ENCODE results near the gene MED25.

Gene MED25

DNA sequence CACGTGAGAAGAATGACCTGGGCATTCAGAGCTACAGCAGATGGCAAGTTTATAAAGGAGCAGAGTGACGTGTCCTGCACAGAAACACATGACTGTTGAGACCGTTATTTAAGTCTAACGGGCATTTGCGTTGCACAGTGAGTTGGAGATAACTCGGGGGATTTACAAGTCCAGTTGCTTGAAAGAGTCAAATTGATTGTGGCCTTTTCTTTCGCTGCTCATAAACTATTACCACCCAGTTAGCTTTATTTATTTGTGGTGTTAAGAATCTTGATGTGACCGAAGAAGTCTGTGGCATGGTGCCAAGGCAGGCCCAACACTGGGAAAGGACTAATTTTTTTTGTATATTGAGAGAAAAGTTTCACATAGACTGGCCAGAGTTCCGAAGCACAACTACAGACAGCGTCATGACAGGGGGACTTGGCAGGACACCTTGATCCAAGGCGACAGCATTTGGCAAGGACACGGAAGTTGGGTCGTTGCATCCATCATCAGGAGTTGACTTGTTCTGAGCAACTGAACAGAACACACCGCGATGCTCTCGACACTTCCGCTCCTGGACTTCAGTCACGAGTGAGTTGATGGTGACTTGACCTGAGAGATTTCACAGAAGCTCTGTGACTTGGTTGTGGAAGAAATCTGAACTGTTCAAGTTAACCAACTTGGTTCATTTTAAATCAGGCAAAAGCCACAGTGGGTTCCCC is 20.9 kb downstream of the MED25 start:
- no peak overlapping the region for H3K9ac ChIP-seq (ENCODE audit: low read depth in 1 of 2, low read length in 2 of 2)
- peaks cover 37 to 46% of the 10 kb centered on the region in 2 donors for H3K36me3 ChIP-seq (ENCODE audit: control insufficient read depth in 2 of 2, insufficient read depth in 2 of 2, low read length in 2 of 2)
- no peak overlapping the region for H3K27ac ChIP-seq (ENCODE audit: low read depth in 2 of 2, low read length in 2 of 2)
- H3K4me1 ChIP-seq (ENCODE audit: control insufficient read depth in 2 of 2, insufficient read depth in 2 of 2, low read length in 2 of 2): no peaks in the 10 kb centered on the region
- H3K4me3 ChIP-seq (ENCODE audit: low read length in 2 of 2): no peak overlapping the region
- H3K27me3 ChIP-seq (ENCODE audit: control insufficient read depth in 2 of 2, insufficient read depth in 2 of 2, low read length in 2 of 2): no peaks in the 10 kb centered on the region
- no peaks in the 10 kb centered on the region for H3K9me3 ChIP-seq (ENCODE audit: control insufficient read depth in 2 of 2, low read length in 2 of 2)

GRCh38 chr19:49839713-49840112 is 21.6 kb downstream of the MED25 start:
- H3K4me1 ChIP-seq (ENCODE audit: control insufficient read depth in 2 of 2, insufficient read depth in 2 of 2, low read length in 2 of 2): no peaks in the 10 kb centered on the region
- no peak overlapping the region for H3K4me3 ChIP-seq (ENCODE audit: low read length in 2 of 2)
- H3K36me3 ChIP-seq (ENCODE audit: control insufficient read depth in 2 of 2, insufficient read depth in 2 of 2, low read length in 2 of 2): peaks cover 30 to 40% of the 10 kb centered on the region in 2 donors
- H3K9ac ChIP-seq (ENCODE audit: low read depth in 1 of 2, low read length in 2 of 2): no peak overlapping the region
- H3K27me3 ChIP-seq (ENCODE audit: control insufficient read depth in 2 of 2, insufficient read depth in 2 of 2, low read length in 2 of 2): no peaks in the 10 kb centered on the region
- H3K27ac ChIP-seq (ENCODE audit: low read depth in 2 of 2, low read length in 2 of 2): no peak overlapping the region
- H3K9me3 ChIP-seq (ENCODE audit: control insufficient read depth in 2 of 2, low read length in 2 of 2): no peaks in the 10 kb centered on the region

GRCh38 chr19:49840321-49840720 is 22.2 kb downstream of the MED25 start:
- H3K4me1 ChIP-seq (ENCODE audit: control insufficient read depth in 2 of 2, insufficient read depth in 2 of 2, low read length in 2 of 2): no peaks in the 10 kb centered on the region
- H3K9me3 ChIP-seq (ENCODE audit: control insufficient read depth in 2 of 2, low read length in 2 of 2): no peaks in the 10 kb centered on the region
- H3K9ac ChIP-seq (ENCODE audit: low read depth in 1 of 2, low read length in 2 of 2): no peak overlapping the region
- no peak overlapping the region for H3K4me3 ChIP-seq (ENCODE audit: low read length in 2 of 2)
- H3K27me3 ChIP-seq (ENCODE audit: control insufficient read depth in 2 of 2, insufficient read depth in 2 of 2, low read length in 2 of 2): no peaks in the 10 kb centered on the region
- H3K36me3 ChIP-seq (ENCODE audit: control insufficient read depth in 2 of 2, insufficient read depth in 2 of 2, low read length in 2 of 2): peaks cover 24 to 34% of the 10 kb centered on the region in 2 donors
- H3K27ac ChIP-seq (ENCODE audit: low read depth in 2 of 2, low read length in 2 of 2): no peak overlapping the region

DNA sequence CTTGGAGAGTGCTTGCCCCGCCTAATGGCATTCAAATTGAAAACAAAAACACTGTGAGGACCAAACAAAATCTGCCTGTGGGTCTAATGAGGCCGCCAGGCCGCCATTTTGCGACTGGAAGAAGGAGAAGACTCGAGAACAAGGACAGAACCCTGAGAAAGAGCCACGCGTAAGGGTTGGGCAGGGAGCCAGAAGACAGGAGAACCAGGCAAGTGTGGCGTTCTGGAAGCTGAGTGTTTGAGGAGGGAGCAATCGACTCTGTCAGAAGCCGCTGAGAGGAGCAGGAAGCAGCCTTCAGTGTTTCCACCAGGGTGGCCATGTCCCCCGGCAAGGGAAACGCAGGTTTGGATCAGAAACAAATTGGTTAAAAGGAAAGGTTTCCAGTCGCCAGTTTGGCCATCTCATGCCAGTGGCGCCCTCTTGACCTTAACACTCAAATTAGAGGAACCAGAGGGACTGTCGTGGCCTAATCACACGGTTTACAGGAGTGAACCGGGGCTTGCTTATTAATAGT is 22.7 kb downstream of the MED25 start:
- Histone ChIP-seq H3K9me3 (ENCODE audit: control insufficient read depth in 2 of 2, low read length in 2 of 2) (no peaks in the 10 kb centered on the region), H3K4me3 (ENCODE audit: low read length in 2 of 2) (no peak overlapping the region), H3K27ac (ENCODE audit: low read depth in 2 of 2, low read length in 2 of 2) (no peak overlapping the region), H3K27me3 (ENCODE audit: control insufficient read depth in 2 of 2, insufficient read depth in 2 of 2, low read length in 2 of 2) (no peaks in the 10 kb centered on the region), H3K9ac (ENCODE audit: low read depth in 1 of 2, low read length in 2 of 2) (no peak overlapping the region), H3K4me1 (ENCODE audit: control insufficient read depth in 2 of 2, insufficient read depth in 2 of 2, low read length in 2 of 2) (no peaks in the 10 kb centered on the region), H3K36me3 (ENCODE audit: control insufficient read depth in 2 of 2, insufficient read depth in 2 of 2, low read length in 2 of 2) (peaks cover 22 to 33% of the 10 kb centered on the region in 2 donors)

DNA sequence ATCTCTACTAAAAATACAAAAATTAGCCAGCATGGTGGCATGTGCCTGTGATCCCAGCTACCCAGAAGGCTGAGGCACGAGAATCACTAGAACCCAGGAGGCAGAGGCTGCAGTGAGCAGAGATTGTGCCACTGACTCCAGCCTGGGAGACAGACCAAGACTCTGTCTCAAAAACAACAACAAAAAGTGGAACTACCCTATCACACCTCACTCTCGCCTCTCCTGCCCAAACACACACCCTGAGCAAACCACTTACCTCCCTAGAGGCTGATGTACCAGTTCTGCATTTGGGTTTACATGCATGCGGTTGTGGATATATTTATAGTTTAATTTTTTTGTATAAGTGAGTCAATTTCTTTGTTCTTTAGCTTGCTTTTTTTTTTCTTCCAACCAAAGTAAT is 25.2 kb downstream of the MED25 start:
- Histone ChIP-seq H3K9me3 (ENCODE audit: control insufficient read depth in 2 of 2, low read length in 2 of 2) (no peaks in the 10 kb centered on the region), H3K27ac (ENCODE audit: low read depth in 2 of 2, low read length in 2 of 2) (no peak overlapping the region), H3K36me3 (ENCODE audit: control insufficient read depth in 2 of 2, insufficient read depth in 2 of 2, low read length in 2 of 2) (peaks cover 11 to 20% of the 10 kb centered on the region in 2 donors), H3K9ac (ENCODE audit: low read depth in 1 of 2, low read length in 2 of 2) (no peak overlapping the region), H3K4me1 (ENCODE audit: control insufficient read depth in 2 of 2, insufficient read depth in 2 of 2, low read length in 2 of 2) (no peaks in the 10 kb centered on the region), H3K27me3 (ENCODE audit: control insufficient read depth in 2 of 2, insufficient read depth in 2 of 2, low read length in 2 of 2) (no peaks in the 10 kb centered on the region), H3K4me3 (ENCODE audit: low read length in 2 of 2) (no peak overlapping the region)

DNA sequence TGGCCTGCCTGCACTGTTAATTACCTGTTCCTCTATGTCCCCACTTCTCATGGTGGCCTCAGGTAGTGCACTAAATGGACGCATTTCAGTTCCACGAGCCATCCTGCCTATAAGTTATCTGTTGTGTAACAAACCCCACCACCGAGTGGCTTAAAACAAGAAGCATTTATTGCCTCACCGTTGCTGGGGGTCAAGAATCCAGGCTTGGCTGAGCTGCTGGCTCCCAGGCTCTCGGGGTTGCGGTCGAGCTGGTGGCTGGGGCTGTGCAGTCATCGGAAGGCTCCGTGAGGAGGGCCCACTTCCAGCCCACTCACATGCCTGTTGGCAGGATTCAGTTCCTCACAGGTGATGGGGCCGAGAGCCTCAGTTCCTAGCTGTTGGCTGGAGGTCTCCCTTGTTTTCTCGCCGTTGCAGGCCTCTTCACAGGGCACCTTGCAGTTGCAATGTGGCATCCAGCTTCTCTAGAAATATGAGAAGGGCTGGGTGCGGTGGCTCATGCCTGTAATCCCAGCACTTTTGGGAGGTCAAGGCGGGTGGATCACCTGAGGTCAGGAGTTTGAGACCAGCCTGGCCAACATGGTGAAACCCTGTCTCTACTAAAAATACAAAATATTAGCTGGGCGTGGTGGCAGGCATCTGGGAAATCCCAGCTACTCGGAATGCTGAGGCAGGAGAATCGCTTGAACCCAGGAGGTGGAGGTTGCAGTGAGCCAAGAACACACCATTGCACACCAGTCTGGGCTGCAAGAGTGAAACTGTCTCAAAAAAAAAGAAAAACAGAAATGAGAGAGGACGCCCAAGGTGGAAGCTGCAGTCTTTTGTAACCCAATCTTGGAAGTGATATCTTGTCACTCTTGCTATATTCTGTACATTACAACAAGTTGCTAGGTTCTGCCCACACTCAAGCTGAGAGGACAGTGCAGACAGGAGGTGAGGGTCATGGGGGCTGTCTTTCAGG is 26.3 kb downstream of the MED25 start:
- H3K9me3 ChIP-seq (ENCODE audit: control insufficient read depth in 2 of 2, low read length in 2 of 2): no peaks in the 10 kb centered on the region
- H3K9ac ChIP-seq (ENCODE audit: low read depth in 1 of 2, low read length in 2 of 2): no peak overlapping the region
- no peak overlapping the region for H3K27ac ChIP-seq (ENCODE audit: low read depth in 2 of 2, low read length in 2 of 2)
- no peaks in the 10 kb centered on the region for H3K27me3 ChIP-seq (ENCODE audit: control insufficient read depth in 2 of 2, insufficient read depth in 2 of 2, low read length in 2 of 2)
- H3K36me3 ChIP-seq (ENCODE audit: control insufficient read depth in 2 of 2, insufficient read depth in 2 of 2, low read length in 2 of 2): peaks cover 4 to 10% of the 10 kb centered on the region in 2 donors
- no peak overlapping the region for H3K4me3 ChIP-seq (ENCODE audit: low read length in 2 of 2)
- H3K4me1 ChIP-seq (ENCODE audit: control insufficient read depth in 2 of 2, insufficient read depth in 2 of 2, low read length in 2 of 2): no peaks in the 10 kb centered on the region

GRCh38 chr19:49845414-49845813 is 27.3 kb downstream of the MED25 start:
- H3K4me1 ChIP-seq (ENCODE audit: control insufficient read depth in 2 of 2, insufficient read depth in 2 of 2, low read length in 2 of 2): peaks cover 7% of the 10 kb centered on the region in 2 donors
- no peak overlapping the region for H3K4me3 ChIP-seq (ENCODE audit: low read length in 2 of 2)
- peaks cover 0 to 4% of the 10 kb centered on the region in 2 donors for H3K36me3 ChIP-seq (ENCODE audit: control insufficient read depth in 2 of 2, insufficient read depth in 2 of 2, low read length in 2 of 2)
- H3K27ac ChIP-seq (ENCODE audit: low read depth in 2 of 2, low read length in 2 of 2): no peak overlapping the region
- H3K9ac ChIP-seq (ENCODE audit: low read depth in 1 of 2, low read length in 2 of 2): no peak overlapping the region
- no peaks in the 10 kb centered on the region for H3K27me3 ChIP-seq (ENCODE audit: control insufficient read depth in 2 of 2, insufficient read depth in 2 of 2, low read length in 2 of 2)
- no peaks in the 10 kb centered on the region for H3K9me3 ChIP-seq (ENCODE audit: control insufficient read depth in 2 of 2, low read length in 2 of 2)

- Histone ChIP-seq H3K9ac (ENCODE audit: low read depth in 1 of 2, low read length in 2 of 2) (no peak overlapping the region), H3K27me3 (ENCODE audit: control insufficient read depth in 2 of 2, insufficient read depth in 2 of 2, low read length in 2 of 2) (no peaks in the 10 kb centered on the region), H3K36me3 (ENCODE audit: control insufficient read depth in 2 of 2, insufficient read depth in 2 of 2, low read length in 2 of 2) (no peaks in the 10 kb centered on the region), H3K4me3 (ENCODE audit: low read length in 2 of 2) (no peak overlapping the region), H3K9me3 (ENCODE audit: control insufficient read depth in 2 of 2, low read length in 2 of 2) (no peaks in the 10 kb centered on the region), H3K27ac (ENCODE audit: low read depth in 2 of 2, low read length in 2 of 2) (no peak overlapping the region), H3K4me1 (ENCODE audit: control insufficient read depth in 2 of 2, insufficient read depth in 2 of 2, low read length in 2 of 2) (peaks cover 7% of the 10 kb centered on the region in 2 donors)
Observed at GRCh38 chr19:49846408-49846807, 28.3 kb downstream of the MED25 start.

DNA sequence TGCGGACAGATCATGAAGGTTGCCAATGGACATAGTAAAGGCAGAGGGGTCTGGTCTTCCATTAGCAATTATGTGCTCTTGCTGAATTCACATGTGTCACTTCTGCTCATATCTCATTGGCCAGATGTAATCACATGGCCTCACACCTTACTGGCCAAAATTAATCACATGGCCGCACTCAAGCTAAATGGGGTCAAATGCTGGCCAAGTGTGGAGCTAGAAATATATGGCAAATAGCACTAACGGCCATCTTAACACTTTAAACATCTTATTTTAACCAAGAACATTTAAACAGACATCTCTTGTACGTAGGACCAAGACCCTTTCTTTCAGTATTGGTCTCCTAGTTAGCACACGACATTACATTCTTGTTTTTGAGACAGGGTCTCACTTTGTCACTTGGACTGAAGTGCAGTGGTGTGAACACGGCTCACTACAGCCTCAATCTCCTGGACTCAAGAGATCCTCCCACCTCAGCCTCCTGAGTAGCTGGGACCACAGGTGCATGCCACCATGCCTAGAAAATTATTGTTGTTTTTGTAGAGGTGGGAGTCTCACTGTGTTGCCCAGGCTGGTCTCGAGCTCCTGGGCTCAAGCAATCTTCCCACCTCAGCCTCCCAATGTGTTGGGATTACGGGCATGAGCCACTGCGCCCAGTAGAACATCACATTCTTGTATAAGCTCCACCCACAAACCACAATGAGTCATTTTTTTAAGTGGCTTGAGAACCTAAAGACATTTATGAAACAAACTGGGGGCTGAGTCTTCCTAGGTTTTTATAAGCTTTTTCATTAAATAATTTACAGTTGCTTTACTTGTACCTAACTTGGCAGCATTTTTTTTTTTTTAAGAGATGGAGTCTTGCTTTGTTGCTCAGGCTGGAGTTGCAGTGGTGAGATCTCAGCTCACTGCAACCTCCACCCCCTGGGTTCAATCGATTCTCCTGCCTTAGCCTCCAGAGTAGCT is 29.9 kb downstream of the MED25 start:
- Histone ChIP-seq H3K9ac (ENCODE audit: low read depth in 1 of 2, low read length in 2 of 2) (no peak overlapping the region), H3K27ac (ENCODE audit: low read depth in 2 of 2, low read length in 2 of 2) (no peak overlapping the region), H3K36me3 (ENCODE audit: control insufficient read depth in 2 of 2, insufficient read depth in 2 of 2, low read length in 2 of 2) (no peaks in the 10 kb centered on the region), H3K4me1 (ENCODE audit: control insufficient read depth in 2 of 2, insufficient read depth in 2 of 2, low read length in 2 of 2) (peaks cover 17 to 19% of the 10 kb centered on the region in 2 donors), H3K4me3 (ENCODE audit: low read length in 2 of 2) (no peak overlapping the region), H3K9me3 (ENCODE audit: control insufficient read depth in 2 of 2, low read length in 2 of 2) (no peaks in the 10 kb centered on the region), H3K27me3 (ENCODE audit: control insufficient read depth in 2 of 2, insufficient read depth in 2 of 2, low read length in 2 of 2) (no peaks in the 10 kb centered on the region)

All from mucosa of rectum (tissue), 2 donors.